Renal pelvis (tissue), 12 donors: ENCODE measurements around the gene HCN4. TPM values are rescaled to one million over a fixed set of nuclear protein-coding genes. Genes with fewer than 3 reads are reported as not detected.
"Not testable (repeated sequence)": the region's sequence is repeated elsewhere in the genome, so short reads cannot be mapped to it uniquely, and the experiment has no call there.

Experiments
- DNase-seq: peaks from one replicate; pipeline ENCODE4 v3.0.0-alpha.2; 2013
- long read RNA-seq, 16 experiments: transcript quantifications; one replicate each; lab custom pipeline, GENCODE V29; 2026
- polyA plus RNA-seq, 3 donors: library from polyadenylated mRNA; unstranded; fragments of 120-200 nt; gene quantifications; one replicate each; pipeline ENCODE4 v1.2.1, GENCODE V29; 2013; ENCODE audit not compliant: insufficient read length in 3 of 3

HCN4 gene
- 1 to 10 TPM; 1.2 to 1.3 (median 1.3) TPM for polyA plus RNA-seq
- long read RNA-seq, donor 1: 0 reads
- long read RNA-seq, donor 2: 0 reads
- long read RNA-seq, donor 3, full-length matches to known transcripts: 1 of 1 reads
- long read RNA-seq, donor 3, partial matches to known transcripts: 0 of 1 reads
- long read RNA-seq, donor 3, other reads (novel, unspliced or antisense): 0 of 1 reads
- long read RNA-seq, donor 4: 0 reads
- long read RNA-seq, donor 5: 0 reads
- long read RNA-seq, donor 6: 0 reads
- long read RNA-seq, donor 7: 0 reads
- long read RNA-seq, donor 8: 0 reads
- long read RNA-seq, donor 9: 0 reads
- long read RNA-seq, donor 10: 0 reads
- long read RNA-seq, donor 11: 0 reads
- long read RNA-seq, donor 12: 0 reads
- long read RNA-seq, donor 13: 0 reads
- long read RNA-seq, donor 14: 0 reads
- long read RNA-seq, donor 15: 0 reads
- long read RNA-seq, donor 16: 0 reads

DNA sequence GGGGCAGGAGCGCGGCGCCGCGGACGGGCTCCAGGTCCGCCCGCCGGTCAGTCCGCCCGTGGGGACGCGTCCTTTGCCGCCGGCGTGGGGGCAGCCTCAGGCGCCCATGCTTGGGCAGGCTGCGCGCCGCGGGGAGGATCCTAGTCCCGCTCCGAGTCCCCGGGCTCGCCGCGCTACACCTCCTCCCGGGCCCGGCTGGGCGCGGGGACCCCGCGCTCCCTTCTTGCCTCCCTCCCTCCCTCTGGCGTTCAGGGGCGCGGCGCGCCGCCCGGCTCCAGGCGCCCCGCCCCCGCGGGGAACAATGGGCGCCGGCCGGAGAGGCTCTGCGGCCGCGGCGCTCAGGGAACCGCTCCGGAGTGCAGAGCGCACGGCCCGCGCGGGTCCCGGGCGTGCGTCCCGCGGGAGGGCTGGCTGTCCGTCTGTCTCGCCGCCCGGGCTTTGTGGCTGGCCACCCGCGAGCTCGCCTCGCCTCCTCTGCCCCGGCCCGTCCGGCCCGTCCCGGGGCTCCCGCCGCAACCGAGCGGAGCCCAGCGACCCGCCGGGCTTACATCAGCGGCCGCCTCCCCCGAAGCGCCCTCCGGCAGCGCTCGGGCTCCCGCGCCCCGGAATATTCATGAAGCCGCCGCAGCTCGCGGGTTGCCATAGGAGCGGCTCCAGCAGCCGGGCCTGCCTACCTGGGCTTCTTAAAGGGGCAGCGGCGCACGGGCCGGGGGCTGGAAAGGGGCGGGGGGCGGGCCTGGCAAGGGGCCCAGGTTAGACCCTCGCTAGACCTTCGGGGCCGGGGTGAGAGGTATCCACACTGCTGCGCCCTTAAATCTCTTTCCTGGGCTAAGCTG, at the start of gene HCN4:
TSS of gene HCN4 (minus strand) at position 658 of the 836 bp plus-strand sequence. CDS start 688 bp downstream, outside the sequence.
- peak; percentile 52 for DNase-seq

DNA sequence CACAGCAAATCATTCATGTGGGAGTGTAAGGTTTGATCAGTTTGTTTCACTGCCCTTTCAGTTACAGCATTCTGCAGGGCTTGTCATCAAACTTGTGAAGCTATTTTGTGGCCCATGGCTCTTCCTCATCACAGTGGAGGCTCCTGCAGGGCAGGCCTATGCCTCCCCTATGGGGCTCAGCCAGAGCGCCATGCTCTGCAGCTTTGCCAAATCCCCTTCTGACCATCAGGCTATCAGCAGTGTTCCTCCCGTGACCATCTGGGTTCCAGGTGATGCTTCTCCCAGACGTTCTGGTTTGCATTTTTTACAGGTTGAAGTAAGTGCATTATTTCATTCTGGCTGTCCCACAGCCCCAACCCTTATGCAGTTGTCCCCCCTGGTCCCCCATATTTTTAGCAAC, 46.1 kb upstream of the HCN4 start:
- no peak for DNase-seq

DNA sequence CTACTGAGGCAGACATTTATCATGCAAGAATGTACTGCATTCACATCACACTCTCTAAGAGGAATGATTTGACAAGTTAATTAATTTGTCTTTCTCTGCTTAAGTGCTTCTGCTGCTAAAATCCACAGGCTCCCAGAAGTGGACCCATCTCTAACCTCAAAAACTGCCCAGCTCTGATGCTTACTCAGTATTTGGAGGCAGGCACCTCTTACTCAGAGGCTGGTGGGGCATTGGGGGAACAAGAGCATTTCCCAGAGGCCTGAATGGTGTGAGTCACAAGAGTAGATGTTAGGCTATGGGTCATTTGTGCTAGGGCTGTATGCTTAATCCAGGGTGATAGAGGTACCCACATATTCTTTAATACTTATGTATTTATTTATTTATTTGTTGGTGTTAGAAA, 34.4 kb upstream of the HCN4 start:
- no peak for DNase-seq

DNA sequence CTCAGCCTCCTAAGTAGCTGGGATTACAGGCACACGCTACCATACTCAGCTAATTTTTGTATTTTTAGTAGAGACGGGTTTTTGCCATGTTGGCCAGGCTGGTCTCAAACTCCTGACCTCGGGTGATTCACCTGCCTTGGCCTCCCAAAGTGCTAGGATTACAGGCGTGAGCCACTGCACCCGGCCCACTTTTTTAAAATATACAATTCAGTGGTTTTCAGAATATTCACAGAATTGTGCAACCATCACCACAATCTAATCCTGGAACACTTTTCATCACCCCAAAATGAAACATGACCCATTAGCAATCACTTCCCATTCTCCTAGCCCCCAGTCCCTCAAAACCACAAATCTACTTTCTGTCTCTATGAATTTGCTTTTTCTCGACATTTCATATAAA, 31.5 kb upstream of the HCN4 start:
- DNase-seq: not testable (repeated sequence)

DNA sequence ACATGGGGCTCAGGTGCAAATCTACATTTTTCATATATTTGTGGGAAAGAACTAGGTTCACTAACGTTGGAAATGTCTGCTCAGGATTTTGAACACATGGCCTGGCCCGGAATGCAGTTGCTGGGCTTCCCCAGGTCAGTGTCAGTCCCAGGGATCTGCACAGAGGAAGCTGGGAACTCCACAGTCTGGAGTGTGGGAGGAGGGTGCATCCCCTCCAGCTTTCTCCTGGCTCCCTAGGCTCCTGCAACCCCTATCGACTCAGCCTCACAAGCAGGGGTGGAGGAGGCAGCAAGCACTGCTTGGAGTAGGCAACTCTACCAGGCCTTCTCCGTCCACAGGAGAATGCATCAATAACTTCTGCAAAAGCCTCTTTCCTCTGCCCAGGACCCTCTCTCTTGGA, 30.1 kb upstream of the HCN4 start:
- no peak for DNase-seq

DNA sequence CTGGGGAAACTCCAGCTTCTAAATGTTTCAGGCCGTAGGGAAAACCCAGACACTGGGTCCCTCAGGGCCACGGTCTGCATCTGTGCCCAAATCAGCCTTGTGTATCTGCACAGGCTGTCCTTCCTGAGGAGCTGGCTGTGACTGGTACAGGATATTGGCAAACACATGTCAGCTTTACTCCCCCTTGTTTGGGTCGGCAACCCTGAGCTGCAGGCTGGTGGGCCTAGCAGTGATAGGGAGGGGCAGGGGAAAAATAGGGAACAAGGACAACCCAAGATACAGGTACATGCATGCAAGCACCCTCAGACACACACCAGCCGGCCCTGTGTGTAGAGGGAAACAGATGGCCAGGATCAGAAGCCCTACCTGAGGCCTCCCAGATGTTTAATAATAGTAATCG, 28.7 kb upstream of the HCN4 start:
- no peak for DNase-seq

DNA sequence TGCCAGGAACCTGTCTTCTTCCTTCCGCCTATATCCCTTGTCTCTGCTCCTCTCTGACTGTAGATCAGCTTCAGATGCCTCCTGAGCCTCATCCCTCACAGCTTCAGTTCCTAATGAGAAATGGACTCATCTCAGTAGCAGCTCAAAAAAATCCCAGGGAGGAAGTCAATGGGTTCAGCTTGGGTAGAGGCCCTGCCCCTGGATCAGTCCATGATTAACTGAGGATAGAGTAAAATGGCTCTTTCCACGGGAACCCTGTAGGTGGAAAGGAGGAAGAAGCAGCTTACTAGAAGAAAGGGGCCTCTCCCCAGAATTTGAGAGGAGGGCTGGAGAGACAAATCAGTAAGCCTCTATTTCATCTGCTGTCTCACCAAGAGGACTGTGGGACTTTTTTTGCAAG, 26.9 kb upstream of the HCN4 start:
- DNase-seq: no peak

DNA sequence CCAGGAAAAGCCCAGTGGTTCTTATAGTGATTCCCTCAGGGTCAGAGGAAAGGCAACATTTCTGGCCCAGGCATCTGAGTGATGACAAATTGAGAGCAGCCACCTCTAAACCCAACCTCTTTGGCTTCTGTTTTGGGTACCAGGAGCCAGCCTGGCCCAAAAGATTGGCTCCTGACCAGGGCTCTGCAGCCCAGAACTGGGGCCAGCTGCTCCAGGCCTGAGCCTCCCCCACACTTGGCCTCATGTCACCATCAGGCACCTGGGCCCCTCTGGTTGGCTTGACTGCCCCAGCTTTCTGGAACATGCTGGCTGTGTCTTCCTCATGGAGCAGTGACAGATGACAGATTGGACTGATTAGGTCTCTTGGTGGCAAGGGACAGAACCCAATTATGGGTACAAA, 26.0 kb upstream of the HCN4 start:
- DNase-seq: no peak

DNA sequence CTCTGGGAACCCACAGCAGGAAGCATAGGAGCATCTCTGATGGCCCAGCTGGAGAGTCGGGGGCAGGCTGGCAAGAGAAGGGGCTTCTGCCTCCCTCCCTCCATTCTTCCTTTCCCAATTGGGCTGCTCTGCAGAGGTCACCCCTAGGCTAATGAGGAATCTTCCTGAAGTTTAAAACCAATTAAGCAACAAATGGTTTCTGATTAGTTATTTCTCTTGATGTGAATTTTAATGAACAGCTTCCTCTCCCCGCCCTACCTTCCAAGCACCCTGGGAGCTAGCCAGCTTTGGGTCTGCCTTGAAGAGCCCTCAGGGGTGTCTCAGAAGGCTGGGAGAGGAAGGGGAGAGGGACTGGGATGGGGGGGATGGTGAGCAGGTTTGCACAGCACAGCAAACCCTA, 24.6 kb upstream of the HCN4 start:
- DNase-seq: no peak

DNA sequence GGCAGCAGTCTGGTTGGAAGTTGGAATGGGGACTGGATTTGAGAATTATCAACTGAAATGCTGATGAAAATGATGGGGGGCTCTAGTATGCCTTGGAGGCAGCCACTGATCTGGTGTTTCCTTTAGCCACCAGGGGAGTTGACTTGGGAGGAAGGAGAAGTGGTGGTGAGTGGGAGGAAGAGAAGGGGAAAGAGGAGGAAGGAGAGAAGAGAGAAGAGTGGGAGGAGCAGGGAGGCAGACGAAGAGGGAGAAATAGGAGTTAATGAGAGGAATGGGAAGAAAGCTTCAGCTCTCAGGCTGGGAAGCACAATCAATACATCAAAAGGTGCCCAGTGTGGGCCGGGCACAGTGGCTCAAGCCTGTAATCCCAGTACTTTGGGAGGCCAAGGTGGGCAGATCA, 23.3 kb upstream of the HCN4 start:
- no peak for DNase-seq

DNA sequence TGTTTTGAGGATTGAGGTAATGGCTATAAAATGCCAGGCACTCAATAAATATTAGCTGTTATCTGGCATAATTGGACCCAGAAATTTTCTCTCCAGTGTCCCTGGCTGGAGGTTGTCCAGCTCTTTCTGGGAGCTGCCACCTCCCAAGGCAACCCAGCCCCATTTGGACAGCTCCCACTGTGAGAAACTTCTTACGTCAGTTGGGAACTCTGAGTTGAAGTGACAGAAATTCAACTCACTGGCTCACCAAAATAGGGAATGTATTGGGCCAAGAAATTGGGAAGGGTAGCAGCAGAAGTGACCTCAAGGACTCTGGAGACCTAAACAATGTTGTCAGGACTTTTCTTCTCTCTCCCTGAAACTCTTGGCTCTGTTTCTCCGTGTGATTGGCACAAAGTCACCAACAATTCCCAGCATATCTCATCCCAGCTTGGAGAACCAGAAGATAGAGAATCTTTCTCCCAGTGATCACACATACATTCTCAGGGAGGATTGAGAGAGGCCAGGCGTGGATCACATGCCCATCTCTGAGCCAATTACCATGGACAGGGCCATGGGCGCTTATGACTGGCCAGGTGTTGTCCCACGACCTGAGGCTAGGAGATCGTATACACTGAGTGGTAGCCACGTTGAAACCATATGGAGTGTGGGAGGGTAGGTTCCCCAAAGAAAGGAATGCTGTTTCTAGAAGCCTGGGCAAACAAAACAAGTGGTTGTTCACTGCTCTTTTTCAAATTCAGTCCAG, 22.5 kb upstream of the HCN4 start:
- DNase-seq: no peak

DNA sequence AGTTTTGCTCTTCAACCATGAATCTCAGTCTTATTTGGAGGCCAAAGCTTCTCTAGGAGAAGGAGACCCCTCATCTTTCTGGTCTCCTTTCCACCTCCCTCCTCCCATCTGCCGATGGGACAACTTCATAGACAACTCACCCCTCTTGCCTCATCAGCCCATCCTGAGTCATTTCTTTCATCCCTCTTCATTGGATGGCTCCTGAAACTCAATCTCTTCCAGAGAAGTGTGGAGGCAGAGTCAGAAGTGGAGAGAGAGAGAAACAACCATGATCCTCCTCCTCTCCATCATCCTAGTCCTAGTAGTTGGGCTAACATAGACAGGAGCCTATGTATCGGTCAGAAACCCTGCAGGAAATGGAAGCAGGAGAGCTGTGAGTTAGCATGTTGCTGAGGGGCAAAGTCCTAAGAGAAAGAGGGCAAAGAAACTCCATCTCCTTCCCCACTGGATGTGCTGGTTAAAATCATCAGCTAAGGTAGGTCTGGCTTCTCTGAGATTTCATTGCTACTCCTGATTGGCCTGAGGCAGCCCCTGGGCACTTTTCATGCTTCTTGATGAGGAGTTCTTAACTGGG, 21.3 kb upstream of the HCN4 start:
- DNase-seq: no peak

DNA sequence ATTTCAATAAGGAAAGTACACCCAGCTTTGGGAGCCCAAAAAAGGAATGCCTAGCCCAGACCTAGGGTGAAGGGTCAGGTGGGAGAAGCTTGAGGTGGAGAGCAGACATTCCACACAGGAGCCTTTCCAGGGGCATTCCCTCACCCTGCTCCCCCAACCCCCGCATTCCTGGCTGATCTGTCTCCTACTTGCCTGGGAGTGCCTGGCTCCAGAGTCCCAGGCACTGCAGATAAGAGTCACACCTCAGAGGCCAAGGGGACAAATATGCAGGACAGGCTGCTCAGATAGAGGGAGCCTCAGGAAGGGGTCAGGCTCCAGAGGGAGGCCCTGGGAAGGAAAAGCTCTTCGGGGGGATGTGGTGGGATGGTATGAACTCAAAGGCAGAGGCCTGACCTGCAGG, 20.8 kb upstream of the HCN4 start:
- DNase-seq: no peak

DNA sequence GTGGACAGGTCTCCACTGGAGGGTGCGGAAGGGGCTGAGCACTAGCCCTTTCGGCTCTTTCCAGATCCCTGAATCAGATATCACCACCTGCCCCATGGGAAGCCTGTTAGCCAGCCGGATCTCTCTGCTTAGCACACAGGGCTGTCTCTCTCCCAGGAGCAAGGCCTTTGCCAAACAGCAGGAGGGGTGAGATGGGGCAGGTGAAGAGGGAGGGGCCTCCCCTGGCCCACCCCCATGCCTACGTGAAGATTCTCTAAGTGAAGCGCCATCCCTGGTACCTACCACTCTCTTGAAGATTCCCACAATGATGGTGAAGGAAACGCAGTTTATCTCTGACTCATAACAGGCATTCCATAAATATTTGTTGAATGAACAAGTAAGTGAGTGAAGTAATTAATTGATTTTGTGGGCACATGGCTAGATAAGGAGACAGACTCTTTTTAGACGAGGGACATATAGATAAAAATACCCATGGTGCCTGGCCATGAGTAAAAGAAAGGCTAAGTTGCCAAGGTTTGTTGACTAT, 19.6 kb upstream of the HCN4 start:
- DNase-seq: no peak

DNA sequence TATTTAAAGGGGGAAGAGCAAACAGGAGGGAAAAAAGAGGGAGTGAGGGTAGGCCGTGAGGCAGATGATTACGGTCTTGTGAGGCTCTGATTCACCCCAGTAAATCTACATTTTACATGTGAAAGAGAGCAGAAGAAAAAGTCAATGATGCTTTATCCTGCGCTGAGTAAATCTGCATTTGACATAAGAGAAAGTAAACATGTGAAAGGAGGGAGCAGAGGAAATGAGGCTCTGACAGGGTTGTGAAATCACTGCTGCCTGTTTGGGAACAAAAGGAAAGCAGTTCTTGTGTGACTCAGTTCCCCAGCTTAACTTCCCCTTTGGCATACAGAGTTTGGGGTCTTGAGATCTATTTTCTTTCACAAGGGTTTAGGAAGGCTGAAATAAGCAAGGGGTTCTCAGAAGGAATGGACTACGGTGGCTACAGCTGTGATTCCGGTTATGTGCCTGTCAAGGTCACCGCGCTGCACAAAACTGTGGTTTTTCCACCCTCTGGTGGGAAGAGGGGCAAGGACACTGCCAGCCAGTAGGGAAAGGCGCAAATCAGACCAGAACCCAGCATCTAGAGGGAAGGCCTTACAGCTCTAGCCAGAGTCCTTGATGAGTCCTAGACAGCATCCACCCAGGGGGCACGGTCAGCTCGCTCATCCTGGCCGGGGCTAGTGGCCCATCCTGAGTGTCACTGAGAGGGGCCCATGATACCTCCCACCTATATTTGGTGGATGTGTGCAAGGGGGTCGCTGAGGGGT, 18.9 kb upstream of the HCN4 start:
- DNase-seq: no peak

DNA sequence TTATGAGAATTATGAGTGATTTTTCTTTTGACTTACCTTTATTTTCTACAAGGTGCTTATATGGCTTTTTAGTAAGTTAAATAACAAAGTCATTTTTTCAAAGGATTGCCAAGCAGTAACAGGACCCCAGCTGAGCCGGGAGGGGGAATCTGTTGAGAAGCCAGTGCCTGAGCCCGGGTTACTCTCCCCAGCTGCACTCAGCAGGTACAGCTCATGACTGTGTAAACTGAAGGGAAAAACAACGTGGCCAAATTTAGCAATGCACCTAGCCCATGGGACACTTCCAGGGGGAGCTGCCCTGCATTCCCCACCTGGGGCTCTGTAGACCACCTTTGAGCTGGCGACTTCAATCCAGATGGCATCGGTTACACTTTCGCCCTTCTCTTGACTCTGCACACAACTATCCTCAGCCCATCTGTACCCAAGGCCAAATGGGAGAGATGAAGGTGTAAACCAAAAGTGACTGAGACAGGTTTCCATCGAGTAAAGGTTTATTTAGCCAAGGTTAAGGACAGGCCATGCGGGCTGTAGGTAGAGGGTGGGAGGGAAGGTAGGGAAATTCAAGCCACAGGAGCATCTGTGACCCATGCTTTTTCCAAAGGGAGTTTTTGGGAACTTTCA, 18.2 kb upstream of the HCN4 start:
- no peak for DNase-seq

DNA sequence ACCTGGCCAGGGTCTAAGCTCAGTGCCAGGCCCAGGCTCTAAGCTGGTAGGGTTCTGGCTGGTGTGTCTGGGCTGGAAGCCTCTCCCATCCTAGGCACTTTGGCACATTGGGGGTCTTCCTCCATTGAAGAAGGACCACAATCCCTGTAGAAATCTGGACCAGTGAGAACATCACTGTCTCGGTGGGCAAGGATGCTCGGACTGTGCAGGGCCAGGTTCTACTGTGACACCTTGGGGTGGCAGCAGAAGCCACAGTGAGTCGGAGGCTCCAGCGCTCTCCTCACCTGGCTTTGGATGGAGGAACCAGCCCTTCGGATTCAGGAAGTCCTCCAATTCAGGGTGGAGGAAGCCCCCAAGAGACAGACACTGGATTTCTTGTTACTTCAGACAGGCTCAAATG, 17.5 kb upstream of the HCN4 start:
- no peak for DNase-seq

DNA sequence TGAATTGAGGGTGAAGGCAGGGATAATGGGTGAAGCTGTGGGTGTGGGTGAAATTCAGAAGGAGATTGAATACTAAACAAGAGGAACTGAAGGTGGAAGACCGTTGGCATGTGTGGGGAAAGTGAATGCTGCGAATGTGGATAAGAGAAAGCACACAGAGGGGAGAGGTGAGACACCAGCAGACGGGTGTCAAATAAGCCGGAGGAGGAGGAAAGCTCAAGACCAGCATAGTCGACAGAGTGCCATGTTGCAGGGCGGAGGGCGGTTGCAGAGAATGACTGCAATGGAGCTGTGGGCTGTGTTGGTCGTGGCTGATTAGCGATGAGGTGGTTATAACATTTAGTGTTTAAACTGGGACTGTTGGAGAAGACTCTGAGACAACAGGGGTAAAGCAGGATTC, 16.4 kb upstream of the HCN4 start:
- no peak for DNase-seq

DNA sequence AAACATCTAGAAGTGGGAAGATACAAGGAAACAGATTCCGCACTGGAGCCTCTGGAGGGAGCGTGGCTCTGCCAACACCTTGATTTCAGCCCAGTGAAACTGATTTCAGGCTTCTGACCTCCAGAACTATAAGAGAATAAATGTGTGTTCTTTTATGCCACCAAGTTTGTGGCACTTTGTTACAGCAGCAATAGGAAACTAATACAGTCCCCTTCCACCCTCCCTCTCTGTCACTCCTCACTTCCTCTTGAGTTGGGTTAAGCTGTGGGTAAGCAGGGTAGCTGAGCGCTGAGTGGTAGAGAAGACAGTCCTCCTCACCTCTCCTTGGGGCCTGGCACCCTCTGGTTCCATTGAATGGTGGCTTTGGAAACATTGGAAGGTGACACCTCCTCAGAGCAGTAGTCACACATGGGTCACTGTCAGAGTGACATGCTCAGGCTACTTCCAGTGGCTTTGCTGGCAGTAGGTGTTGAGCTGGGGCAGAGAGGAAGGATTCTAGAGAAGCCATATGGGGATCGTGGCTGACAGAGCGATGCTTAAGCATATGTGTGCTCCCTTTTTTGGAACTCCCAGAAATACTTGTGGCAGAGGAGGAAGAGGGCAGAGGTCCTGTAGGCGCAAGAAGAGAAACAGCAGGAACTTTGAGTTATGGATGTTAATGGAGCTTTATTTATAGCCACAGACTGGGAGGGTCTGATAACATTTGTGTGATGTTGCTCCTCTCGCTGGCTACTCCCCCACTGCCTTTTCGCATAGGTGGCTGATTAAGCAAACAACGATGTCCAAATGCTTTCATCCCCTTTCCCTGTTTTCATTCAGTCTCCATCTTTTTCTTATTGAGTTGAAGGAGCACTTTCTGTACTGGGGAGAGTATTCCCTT, 14.8 kb upstream of the HCN4 start:
- DNase-seq: peak; percentile 68

DNA sequence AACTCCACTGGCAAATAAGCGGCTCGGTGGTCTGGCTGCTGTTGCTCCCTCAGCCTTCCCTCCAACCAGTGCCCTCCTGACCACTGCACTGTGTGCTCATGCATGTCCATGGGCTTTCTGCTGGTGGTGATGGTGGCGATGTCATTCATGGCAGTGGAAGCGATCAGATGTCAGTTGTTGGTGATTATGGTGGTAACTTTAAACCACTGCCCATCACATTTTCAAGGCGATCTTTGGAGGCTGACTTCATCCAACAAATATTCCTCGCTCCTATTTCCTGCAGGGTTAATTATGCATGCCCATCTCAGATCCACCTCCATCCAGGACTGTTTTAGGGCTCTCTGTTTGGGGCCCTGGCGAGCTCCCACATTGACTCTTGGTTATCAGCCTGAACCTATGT, 13.4 kb upstream of the HCN4 start:
- peak; percentile 42 for DNase-seq
